ENCODE data around the gene GRK5. TPM values are rescaled to one million over a fixed set of nuclear protein-coding genes. Genes with fewer than 3 reads are reported as not detected.

The GRK5 gene
- total RNA-seq, 1 donor from 2014 or later: 38.9 TPM

DNA sequence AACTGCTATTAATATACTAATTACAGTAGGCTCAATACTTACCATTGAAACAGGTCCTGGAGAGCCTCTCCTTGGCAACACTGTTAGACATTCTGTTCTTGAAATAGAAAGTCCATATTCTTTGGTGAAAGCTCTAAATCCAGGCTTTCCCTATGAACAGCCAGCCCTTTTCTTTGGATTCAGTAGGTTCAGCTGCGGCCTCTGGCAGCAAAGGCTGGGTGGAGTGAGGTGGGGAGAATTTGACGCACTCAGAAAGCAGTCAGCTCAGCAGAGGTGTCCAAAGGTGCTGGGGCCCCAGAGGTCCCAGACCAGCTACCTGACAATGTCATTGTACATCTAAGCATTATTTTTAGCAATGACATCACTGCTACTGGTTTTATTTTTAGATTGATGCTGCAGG, 146.1 kb downstream of the GRK5 start:
- intact Hi-C loops (cut with micrococcal nuclease): no loop called here

DNA sequence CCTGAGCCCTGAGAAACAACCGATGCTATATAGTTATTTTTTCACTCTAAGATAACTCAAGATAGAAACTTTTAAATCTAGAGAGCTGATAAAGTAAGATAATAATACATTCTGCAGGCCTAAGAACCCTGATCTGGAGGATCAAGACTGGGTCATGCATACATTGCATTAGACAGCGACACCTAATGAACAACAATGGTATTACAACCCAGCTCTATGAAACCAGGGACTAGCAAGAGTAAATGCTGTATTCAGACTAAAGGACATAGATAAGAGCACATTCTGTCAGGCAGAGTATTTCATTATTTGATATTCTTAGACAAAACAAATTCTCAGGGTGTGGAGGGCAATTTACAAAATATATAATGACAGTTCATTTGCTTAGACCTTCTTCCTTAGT, 148.6 kb downstream of the GRK5 start:
- intact Hi-C loops (cut with micrococcal nuclease): no loop called here

DNA sequence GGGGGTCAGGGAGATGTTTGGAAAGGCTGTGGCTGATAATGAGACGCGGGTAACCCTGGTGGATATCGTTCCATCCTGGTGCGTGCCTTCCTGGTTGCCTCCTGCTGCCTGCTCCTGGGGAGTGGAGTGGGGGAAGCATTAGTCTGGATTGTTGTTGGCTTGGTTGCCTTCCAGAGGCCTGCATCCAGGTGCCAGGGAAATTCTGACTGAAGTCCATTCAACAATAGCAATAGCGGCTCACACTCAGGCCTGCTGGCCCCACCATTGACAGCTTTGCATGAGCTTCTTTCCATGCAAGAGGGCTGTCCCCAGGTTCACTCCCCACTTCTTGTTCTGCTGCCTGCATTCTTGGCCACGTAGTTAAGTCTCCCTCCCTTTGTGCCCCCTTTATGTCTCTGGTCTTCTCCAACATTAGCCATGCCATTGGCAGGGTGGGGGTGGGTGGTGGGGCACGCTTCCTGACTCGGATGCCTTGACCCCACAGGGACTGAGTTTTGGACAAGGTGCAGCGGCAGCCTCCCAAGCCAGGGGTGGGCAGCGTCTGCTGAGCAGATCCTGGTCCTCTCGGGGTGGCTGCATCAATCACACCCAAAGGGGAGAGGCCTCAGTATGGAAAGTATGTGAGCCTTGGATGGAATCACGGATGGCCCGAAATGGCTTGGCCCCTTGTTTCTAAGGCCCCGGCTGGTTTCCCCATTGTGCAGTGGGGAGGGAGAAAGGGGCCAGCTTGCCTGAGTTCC, 150.2 kb downstream of the GRK5 start:
- intact Hi-C loops (cut with micrococcal nuclease): no loop called here

DNA sequence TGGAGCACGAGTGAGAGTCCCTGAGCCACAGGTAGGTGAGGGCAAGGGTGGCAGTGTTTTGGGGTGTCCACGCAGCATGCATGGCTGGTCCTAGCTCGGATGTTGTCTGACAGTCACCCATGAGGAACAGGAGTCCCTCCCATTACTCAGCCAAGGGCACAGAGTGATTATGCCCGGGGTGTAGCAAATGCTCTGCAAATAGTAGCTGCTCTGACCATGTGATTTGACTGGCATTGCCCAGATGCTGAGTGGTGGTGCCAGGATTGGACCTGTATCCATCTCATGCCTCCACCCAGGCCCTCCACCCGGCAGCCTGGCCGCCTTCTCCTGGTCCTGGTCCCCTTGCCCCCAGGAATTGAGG, 150.8 kb downstream of the GRK5 start:
- intact Hi-C loops (cut with micrococcal nuclease): no loop called here

GRCh38 chr10:119358567-119358966, 151.2 kb downstream of the GRK5 start:
- intact Hi-C loops (cut with micrococcal nuclease): no loop called here

DNA sequence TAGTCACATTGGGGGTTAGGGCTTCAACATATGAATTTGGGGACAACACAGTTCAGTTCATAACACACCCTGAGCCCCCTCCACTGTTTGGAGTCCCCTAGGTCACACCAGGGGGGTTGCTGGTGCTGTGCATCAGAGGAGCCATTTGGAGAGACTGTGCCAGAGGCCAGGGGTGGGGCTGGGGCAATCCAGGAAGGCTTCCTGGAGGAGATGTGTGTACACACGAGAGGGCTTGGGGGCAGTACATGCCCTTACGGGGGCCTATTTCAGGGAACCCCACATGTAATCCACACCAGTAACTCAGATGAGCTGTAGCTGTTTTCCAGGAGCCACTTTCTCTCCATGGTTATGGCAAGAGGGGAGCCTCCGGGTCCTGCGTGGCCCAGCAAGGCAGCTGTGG, 151.7 kb downstream of the GRK5 start:
- intact Hi-C loops (cut with micrococcal nuclease): no loop called here

GRCh38 chr10:119360181-119360921, 153.0 kb downstream of the GRK5 start:
- intact Hi-C loops (cut with micrococcal nuclease): no loop called here

- intact Hi-C loops (cut with micrococcal nuclease): no loop called here
Observed at GRCh38 chr10:119361037-119361436, 153.7 kb downstream of the GRK5 start.

DNA sequence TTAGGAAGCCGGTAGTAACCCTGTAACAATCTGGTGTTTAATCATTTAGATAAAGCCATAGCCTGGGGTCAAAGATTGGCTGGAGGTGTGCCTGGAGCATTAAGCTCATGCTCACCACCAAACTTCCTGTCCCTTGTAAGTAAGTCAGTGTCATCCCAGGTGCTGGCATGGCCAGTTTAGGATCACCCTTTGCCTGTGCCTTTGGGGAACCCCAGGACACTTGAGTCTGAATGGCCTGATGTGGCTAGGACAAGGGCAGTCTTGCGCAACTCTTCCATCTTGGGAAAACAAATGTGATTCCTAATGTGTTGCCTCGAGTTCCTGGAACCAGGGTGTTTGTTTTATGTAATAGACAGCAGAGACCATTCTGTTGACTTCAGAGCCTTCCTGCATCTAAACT, 154.8 kb downstream of the GRK5 start:
- intact Hi-C loops (cut with micrococcal nuclease): no loop called here

DNA sequence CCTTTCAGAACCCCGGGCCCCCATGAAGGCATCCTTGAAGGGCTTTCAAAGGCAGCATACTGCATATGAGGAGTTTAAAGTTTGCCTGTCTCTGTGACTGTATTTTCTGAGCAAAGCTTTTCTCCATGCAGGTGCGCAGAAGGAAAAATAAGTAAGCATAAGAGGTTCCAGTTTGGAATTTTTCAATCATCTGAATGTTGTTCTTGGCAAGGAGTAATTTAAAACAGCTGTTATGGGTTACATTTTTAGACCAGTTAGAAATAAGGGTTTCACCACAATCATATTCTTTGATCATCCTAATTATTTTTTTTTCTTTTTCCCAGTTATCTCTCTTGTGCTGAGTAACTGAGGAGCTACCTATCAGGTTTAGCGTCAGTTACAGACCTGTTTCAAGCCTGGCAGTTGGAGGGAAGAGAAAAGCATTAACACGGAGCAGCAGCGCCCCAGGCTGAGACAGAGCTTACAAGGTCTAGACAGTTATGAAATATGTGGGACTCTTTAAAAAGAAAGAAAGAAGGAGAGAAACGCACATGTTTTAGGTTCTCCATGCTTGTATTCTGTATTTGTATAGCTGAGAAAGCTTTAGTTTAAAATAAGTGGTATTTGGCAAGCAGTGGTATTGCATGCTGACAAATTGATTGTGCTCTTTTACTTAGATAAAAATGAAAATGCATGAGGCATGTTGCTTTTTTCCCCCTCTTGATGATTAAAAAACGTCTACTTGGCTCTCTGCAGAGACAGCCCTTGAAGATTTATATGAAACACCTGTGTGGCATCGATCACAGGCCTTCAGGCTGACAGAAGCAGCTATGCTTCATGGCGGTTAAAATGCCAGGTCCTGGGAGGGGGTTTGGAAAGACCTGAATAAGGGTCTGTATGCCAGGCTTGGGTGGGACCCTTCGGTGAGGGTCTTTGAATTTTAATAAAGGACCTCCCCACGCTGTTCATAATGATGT, 157.6 kb downstream of the GRK5 start:
- intact Hi-C loops (cut with micrococcal nuclease): no loop called here

DNA sequence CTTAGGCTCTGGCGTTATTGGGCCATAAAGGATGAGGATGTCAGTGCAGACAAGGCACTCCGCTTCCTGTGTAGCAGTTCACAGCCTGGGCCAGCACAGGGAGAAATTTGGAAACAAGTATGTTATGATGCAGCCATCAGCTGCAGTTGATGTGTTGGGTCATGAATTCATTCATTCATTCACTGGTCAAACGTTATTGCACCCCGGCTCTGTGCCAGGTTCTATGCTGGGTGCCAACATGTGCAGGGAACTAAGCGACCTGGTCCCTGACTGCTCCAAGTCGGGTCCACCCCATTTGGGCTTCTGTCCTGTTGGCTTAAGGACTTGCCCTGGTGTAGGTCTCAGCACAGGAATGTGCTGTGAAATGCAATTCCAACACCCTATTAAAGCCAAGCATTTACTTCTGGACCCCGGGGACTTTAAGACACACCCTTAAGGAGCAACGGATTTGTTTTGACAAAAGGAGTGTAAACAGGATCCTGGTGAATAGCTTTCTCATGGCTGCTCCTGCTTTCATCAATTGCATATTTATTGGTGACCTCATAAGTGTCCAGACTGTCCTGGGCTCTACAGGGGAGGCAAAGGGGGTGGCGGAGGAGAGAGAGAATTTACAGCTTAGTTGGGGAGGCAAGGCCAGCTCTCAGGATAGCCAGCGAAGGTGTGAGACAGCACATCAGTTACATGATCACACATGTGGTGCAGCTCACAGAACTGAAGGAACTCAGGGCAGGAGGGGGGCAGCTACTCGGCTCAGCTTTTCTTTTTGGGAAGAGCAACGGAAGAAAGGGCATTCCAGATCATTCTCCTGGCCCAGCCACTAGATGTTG, 158.6 kb downstream of the GRK5 start:
- intact Hi-C loops (cut with micrococcal nuclease): no loop called here

DNA sequence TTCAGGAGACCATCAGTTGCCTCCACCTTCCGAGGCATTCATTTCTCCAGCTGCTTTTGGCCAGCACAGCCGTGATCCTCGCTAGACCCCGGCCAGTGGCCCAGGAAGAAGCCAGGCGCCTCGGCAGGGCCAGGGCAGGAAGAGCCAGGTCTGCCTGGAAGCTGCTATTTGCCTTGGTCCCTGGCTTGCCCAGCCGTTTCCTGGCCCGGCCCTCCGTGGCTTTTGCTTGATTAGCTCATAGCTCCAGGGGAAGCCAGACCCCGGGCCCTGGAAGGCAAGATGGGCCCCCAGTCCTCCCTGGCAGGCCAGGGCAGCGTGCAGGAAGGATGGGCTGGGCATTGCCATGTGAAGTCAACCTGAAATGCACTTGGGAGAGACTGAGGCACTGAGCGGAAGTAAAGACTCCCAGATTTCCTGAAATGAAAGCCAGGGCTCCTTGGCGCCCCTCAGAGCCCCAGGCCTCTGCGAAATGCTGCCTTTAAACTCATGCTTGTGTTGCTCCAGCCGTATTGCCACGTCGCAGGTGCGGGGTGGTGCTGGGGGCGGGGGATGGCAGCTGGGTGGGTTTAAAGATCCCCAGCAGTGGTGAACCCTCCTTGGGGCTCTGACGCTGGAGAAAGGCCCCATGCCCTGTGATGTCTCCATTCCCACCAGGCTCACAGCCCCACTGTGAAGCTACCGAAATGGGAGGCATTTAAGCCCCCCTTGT, 160.6 kb downstream of the GRK5 start:
- intact Hi-C loops (cut with micrococcal nuclease): no loop called here

DNA sequence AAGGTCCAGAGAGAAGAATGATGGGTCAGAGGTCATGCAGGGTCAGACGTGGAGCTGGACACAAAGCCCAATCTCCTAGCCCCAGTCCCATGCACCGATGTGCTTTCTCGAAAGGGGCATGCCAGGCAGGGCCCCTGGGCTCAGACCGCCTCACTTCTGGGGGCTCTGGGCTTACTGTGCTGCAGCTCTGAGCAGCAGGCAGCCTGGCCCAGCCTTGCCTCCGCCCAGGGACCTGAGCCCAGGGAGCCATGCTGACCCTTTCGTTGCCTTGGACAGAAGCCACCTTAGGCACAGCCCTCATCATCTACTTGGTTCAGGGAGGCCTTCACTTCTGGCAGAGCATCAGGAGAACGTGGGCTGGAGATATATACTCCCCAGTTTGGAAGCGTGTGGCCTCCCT, 161.2 kb downstream of the GRK5 start:
- intact Hi-C loops (cut with micrococcal nuclease): no loop called here

GRCh38 chr10:119368991-119369869, 161.9 kb downstream of the GRK5 start:
- intact Hi-C loops (cut with micrococcal nuclease): no loop called here

DNA sequence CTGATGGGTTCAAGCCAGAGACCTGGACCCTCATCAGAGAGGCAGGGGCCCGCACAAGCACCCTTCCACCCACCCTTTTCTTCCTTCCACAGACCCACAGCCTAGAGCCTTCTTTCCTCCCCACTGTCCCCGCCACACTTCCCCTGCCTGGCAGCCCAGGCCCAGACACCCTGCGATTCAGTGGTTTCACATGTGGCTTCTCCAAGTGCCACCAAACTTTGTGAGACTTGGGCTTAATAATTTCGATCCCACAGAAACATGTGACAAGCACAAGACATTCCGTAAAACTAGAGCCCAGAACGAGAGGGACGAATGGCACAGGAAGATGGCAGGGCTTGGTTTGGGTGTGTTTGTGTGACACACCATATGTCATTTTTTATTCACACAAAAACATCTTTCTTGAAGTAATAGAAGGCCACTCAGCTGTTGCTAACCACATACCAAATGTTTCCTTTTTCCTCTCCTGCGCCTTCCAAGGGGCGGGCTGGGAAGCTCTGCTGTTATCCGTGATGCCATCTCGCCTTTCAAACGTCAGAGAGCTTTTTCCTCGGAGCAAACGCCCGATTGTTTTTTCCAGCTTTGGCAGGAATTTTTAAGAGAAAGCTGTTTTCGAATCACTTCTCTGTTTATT, 162.9 kb downstream of the GRK5 start:
- intact Hi-C loops (cut with micrococcal nuclease): no loop called here

- intact Hi-C loops (cut with micrococcal nuclease): no loop called here
Observed at GRCh38 chr10:119370972-119371703, 163.8 kb downstream of the GRK5 start.

DNA sequence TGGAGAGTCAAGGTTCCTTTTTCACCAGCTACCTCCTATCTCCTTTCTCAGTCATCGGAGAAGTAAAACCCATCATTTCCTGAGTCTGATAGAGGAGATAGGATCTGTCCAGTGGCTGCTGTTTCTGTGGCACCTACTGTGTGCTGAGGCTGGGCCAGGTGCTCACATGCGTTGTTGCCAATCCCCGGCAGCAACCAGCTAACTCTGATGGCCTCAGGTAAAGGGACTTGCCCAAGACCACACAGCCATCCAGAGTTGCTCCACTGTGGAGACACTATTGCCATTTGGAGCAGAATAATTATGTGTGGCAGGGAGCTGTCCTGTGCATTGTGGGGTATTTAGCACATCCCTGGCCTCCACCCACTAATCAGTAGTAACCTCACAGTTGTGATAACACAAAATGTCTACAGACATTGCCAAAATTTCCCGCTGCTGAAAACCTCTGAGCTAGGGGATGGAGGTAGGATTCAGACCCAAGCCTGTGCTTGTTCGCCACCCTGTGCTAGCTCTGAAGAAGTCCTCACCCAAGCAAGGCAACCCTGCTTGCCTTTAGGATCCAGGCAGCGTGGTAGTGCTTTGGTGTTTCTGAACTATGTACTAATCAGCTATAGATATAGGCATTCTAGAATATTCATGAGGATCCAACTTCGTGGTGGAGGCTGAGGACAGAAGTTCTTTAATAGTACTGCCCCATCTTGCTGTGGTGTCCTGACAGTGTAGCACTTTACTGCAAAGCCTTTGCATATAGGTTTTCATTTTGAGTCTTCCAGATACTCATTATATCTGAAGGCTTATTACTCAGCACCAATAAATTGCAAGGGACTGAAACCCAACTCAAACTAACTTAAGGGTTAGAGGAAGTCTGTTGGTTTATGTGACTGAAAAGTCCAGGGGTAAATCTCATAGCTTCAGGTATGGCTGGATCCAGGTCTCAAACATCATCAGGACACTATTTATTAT, 164.6 kb downstream of the GRK5 start:
- intact Hi-C loops (cut with micrococcal nuclease): no loop called here
